Measurements from ENCODE around the gene FYN. TPM values are rescaled to one million over a fixed set of nuclear protein-coding genes. Genes with fewer than 3 reads are reported as not detected.

FYN gene
- total RNA-seq, 1 donor from 2014 or later = 260 TPM

DNA sequence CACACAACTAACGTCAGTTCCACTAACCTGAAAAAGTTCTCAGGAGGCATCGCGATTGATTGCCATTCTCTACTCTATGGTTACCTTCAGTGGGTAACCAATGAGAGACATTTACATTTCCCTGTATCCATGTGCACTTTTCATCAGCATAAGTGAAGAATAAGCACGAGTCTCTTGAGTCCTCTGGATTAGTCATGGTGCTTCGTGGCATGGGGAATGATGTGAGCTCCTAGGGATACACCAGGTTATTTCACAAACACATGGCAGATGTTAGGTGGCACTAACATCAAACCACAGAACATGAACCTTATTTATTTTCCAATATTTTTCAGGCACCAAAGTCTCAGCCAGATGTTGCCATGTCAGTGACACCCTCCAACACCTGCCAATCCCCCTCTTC, 64.0 kb downstream of the FYN start:
- Mint-ChIP-seq H3K9me3 (no peaks in the 10 kb centered on the region), H3K4me3 (no peak overlapping the region), H3K4me1 (peaks cover 68% of the 10 kb centered on the region), H3K27ac (ENCODE audit: unreplicated experiment) (no peak overlapping the region), H3K36me3 (ENCODE audit: low read depth) (peaks cover 29% of the 10 kb centered on the region), H3K27me3 (ENCODE audit: low read depth) (no peaks in the 10 kb centered on the region)
- DNase-seq (ENCODE audit: low read depth, low spot score) = no peak
- no peak for TF ChIP-seq CTCF (conservative IDR thresholded peaks at IDR 0.05)

DNA sequence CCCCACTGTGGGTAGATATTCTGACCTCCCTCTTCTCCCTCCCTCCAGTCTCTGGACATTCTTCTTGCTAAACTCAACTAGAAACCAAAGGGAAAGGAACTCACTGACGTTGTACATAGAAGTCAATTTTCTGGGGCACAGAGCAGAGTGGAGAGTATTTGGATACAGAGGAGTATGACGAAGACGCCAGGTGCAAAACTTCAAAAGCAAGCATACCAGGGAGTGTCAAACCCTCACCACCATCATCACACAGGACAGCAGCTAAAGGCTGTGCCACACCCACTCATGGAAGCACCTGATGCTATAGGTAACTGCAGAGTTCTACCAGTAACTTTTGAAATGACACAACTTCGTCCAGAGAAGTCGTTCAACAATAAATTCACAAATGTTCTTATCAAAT, 64.8 kb downstream of the FYN start:
- TF ChIP-seq CTCF (conservative IDR thresholded peaks at IDR 0.05) = no peak
- Mint-ChIP-seq H3K27ac (ENCODE audit: unreplicated experiment) (peak overlapping the region; percentile 68), H3K4me1 (peaks cover 68% of the 10 kb centered on the region)

GRCh38 chr6:111806561-111807497, 66.4 kb downstream of the FYN start:
- H3K27ac Mint-ChIP-seq (ENCODE audit: unreplicated experiment) = peak overlapping the region; percentile 74
- H3K4me1 Mint-ChIP-seq = peaks cover 59% of the 10 kb centered on the region

More for the DNA sequence above, 64.8 kb downstream of the FYN start:
- peaks cover 25% of the 10 kb centered on the region for H3K36me3 Mint-ChIP-seq (ENCODE audit: low read depth)
- no peak for DNase-seq (ENCODE audit: low read depth, low spot score)
- H3K4me3 Mint-ChIP-seq = no peak overlapping the region
- H3K27me3 Mint-ChIP-seq (ENCODE audit: low read depth) = no peaks in the 10 kb centered on the region
- no peaks in the 10 kb centered on the region for H3K9me3 Mint-ChIP-seq

DNA sequence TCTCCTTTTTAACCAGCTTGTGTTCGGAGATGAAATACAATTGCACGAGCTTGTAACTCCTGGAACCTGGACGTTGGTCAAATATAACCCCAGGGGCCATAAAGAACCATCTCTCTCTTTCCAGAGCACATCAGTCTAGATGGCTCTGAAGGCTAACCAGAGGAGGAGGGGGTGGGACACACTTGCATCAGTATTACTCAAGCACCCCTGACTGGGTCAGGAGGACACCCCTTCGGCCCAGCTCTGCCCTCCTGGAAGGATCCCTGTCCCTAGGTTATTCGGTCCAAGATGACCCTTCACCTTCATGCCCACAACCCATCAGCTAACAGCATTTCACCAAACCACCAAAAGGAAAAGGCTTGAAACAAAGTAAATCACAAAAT, 67.1 kb downstream of the FYN start:
- no peak for DNase-seq (ENCODE audit: low read depth, low spot score)
- peaks cover 15% of the 10 kb centered on the region for H3K36me3 Mint-ChIP-seq (ENCODE audit: low read depth)
- peak overlapping the region; percentile 12 for H3K27ac Mint-ChIP-seq (ENCODE audit: unreplicated experiment)
- H3K4me3 Mint-ChIP-seq = no peak overlapping the region
- H3K4me1 Mint-ChIP-seq = peaks cover 56% of the 10 kb centered on the region
- no peaks in the 10 kb centered on the region for H3K9me3 Mint-ChIP-seq
- TF ChIP-seq CTCF (conservative IDR thresholded peaks at IDR 0.05) = no peak
- no peaks in the 10 kb centered on the region for H3K27me3 Mint-ChIP-seq (ENCODE audit: low read depth)

More at GRCh38 chr6:111806561-111807497, 66.4 kb downstream of the FYN start:
- DNase-seq (ENCODE audit: low read depth, low spot score) = no peak
- no peak for TF ChIP-seq CTCF (conservative IDR thresholded peaks at IDR 0.05)
- no peak overlapping the region for H3K4me3 Mint-ChIP-seq
- H3K9me3 Mint-ChIP-seq = no peaks in the 10 kb centered on the region
- peaks cover 18% of the 10 kb centered on the region for H3K36me3 Mint-ChIP-seq (ENCODE audit: low read depth)
- H3K27me3 Mint-ChIP-seq (ENCODE audit: low read depth) = no peaks in the 10 kb centered on the region

- Mint-ChIP-seq H3K4me3 (no peak overlapping the region), H3K9me3 (no peaks in the 10 kb centered on the region), H3K4me1 (peaks cover 55% of the 10 kb centered on the region), H3K27ac (ENCODE audit: unreplicated experiment) (peak overlapping the region; percentile 12), H3K27me3 (ENCODE audit: low read depth) (no peaks in the 10 kb centered on the region), H3K36me3 (ENCODE audit: low read depth) (peaks cover 19% of the 10 kb centered on the region)
- no peak for DNase-seq (ENCODE audit: low read depth, low spot score)
- TF ChIP-seq CTCF (conservative IDR thresholded peaks at IDR 0.05) = no peak
These were observed 67.6 kb downstream of the FYN start for GRCh38 chr6:111805511-111806164.
